ENCODE measurements around the gene KNOP1. TPM values are rescaled to one million over a fixed set of nuclear protein-coding genes. Genes with fewer than 3 reads are reported as not detected.

Gene KNOP1
- total RNA-seq, 1 experiment from 2014 or later: 65.0 TPM

DNA sequence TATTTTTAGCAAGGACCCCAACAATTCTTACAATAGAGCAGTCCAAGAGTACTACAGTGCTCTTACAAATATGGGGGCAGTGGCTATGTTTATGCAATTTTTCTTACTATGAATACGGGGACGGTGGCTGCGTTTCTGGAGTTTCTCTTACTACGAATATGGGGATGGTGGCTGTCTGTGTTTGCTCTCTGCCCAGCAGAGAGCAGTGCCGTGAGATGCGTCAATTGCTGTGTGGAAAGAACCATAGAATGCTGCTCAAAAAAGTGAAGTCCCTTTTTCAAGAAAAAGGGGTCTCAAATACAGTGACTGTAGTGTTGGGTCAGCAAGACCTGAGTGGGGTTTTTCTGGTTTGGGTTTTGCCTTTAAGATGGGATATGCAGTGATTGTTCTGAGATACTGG is 53.9 kb downstream of the KNOP1 start:
- no TSS peak for BruUV-seq (replicated peaks)
- intact Hi-C loops (cut with micrococcal nuclease; ENCODE audit: unreplicated experiment): no loop called here
- POLR2A ChIA-PET (ENCODE audit: low non-redundant PET): no interaction called here

DNA sequence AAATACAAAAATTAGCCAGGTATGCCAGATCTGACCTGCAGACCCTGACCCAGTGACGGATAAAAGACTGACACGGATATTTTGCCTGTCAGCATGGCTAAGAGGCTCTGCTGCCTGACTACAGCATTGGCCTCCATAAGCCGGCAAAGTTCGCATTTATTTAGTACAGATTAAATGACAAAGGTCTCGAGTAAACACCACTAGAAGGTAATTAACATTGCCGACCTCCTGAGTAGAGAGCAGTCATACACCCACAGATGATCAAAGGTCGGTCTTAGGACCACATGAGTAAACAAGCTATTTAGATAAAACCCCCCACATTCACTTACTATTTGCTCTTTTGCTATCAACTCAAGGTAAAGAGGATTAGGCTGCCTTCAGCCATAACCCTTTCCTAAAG is 55.7 kb downstream of the KNOP1 start:
- Histone ChIP-seq H3K27ac (ENCODE audit: low read depth, low read length, poor library complexity, severe bottlenecking) (no peak overlapping the region), H3K36me3 (ENCODE audit: insufficient read depth, low read length, poor library complexity, severe bottlenecking) (no peaks in the 10 kb centered on the region), H3K27me3 (replicated peaks; ENCODE audit: insufficient read depth, low read depth, low read length, poor library complexity) (no peaks in the 10 kb centered on the region), H3K9me3 (ENCODE audit: low read depth, low read length, poor library complexity, severe bottlenecking) (no peaks in the 10 kb centered on the region), H3K4me1 (ENCODE audit: insufficient read depth, low read length, poor library complexity, severe bottlenecking) (no peaks in the 10 kb centered on the region), H3K4me3 (ENCODE audit: low read depth, low read length, poor library complexity, severe bottlenecking) (no peak overlapping the region)
- TF ChIP-seq EZH2 (IDR thresholded peaks at IDR 0.05; ENCODE audit: borderline replicate concordance, low read depth, low read length, poor library complexity, severe bottlenecking): no peak
- TF ChIP-seq, protein P1, sequence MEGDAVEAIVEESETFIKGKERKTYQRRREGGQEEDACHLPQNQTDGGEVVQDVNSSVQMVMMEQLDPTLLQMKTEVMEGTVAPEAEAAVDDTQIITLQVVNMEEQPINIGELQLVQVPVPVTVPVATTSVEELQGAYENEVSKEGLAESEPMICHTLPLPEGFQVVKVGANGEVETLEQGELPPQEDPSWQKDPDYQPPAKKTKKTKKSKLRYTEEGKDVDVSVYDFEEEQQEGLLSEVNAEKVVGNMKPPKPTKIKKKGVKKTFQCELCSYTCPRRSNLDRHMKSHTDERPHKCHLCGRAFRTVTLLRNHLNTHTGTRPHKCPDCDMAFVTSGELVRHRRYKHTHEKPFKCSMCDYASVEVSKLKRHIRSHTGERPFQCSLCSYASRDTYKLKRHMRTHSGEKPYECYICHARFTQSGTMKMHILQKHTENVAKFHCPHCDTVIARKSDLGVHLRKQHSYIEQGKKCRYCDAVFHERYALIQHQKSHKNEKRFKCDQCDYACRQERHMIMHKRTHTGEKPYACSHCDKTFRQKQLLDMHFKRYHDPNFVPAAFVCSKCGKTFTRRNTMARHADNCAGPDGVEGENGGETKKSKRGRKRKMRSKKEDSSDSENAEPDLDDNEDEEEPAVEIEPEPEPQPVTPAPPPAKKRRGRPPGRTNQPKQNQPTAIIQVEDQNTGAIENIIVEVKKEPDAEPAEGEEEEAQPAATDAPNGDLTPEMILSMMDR (conservative IDR thresholded peaks at IDR 0.05; ENCODE audit: low read depth, low read length): no peak
- BruUV-seq (replicated peaks): no TSS peak
- no peak for DNase-seq (ENCODE audit: low spot score)
- POLR2A ChIA-PET (ENCODE audit: low non-redundant PET): no interaction called here
- intact Hi-C loops (cut with micrococcal nuclease; ENCODE audit: unreplicated experiment): no loop called here
- CTCF ChIA-PET: no interaction called here

More for the DNA sequence above, 53.9 kb downstream of the KNOP1 start:
- Histone ChIP-seq H3K27me3 (replicated peaks; ENCODE audit: insufficient read depth, low read depth, low read length, poor library complexity) (no peaks in the 10 kb centered on the region), H3K4me3 (ENCODE audit: low read depth, low read length, poor library complexity, severe bottlenecking) (no peak overlapping the region), H3K27ac (ENCODE audit: low read depth, low read length, poor library complexity, severe bottlenecking) (no peak overlapping the region), H3K36me3 (ENCODE audit: insufficient read depth, low read length, poor library complexity, severe bottlenecking) (no peaks in the 10 kb centered on the region), H3K9me3 (ENCODE audit: low read depth, low read length, poor library complexity, severe bottlenecking) (no peaks in the 10 kb centered on the region), H3K4me1 (ENCODE audit: insufficient read depth, low read length, poor library complexity, severe bottlenecking) (no peaks in the 10 kb centered on the region)
- TF ChIP-seq, protein P1 (conservative IDR thresholded peaks at IDR 0.05; ENCODE audit: low read depth, low read length): no peak
- no peak for TF ChIP-seq EZH2 (IDR thresholded peaks at IDR 0.05; ENCODE audit: borderline replicate concordance, low read depth, low read length, poor library complexity, severe bottlenecking)
- CTCF ChIA-PET: interaction anchor here (0.7 kb wide), 1 partner anchor 85 kb away, joined by 3 read pairs; no protein-coding TSS in a partner anchor
- no peak for DNase-seq (ENCODE audit: low spot score)

DNA sequence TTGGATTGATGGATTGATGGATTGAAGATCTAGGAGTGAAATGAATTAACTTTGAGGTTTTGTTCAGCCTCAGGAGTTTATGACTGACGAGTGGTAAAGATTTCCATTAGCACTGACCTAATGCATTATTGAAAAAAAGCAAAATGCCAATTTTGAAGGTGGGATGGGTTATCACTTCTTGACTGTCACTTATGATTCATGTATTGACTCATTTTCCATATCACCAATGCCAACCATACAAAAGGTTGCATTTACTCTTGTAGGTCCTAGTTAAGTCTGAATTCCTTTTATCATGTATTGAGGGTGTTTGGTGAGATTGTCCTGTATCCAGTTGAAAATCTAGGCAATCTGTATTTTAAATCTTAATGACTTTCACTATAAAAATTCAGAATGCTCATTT is 57.6 kb downstream of the KNOP1 start:
- CTCF ChIA-PET: no interaction called here

More for the DNA sequence above, 57.6 kb downstream of the KNOP1 start:
- BruUV-seq (replicated peaks): no TSS peak
- H3K4me3 ChIP-seq (ENCODE audit: low read depth, low read length, poor library complexity, severe bottlenecking): no peak overlapping the region
- H3K36me3 ChIP-seq (ENCODE audit: insufficient read depth, low read length, poor library complexity, severe bottlenecking): no peaks in the 10 kb centered on the region
- POLR2A ChIA-PET (ENCODE audit: low non-redundant PET): no interaction called here
- no peak for TF ChIP-seq EZH2 (IDR thresholded peaks at IDR 0.05; ENCODE audit: borderline replicate concordance, low read depth, low read length, poor library complexity, severe bottlenecking)
- TF ChIP-seq, protein P1 (conservative IDR thresholded peaks at IDR 0.05; ENCODE audit: low read depth, low read length): no peak
- H3K27ac ChIP-seq (ENCODE audit: low read depth, low read length, poor library complexity, severe bottlenecking): no peak overlapping the region
- no peak for DNase-seq (ENCODE audit: low spot score)
- H3K27me3 ChIP-seq (replicated peaks; ENCODE audit: insufficient read depth, low read depth, low read length, poor library complexity): no peaks in the 10 kb centered on the region
- H3K4me1 ChIP-seq (ENCODE audit: insufficient read depth, low read length, poor library complexity, severe bottlenecking): no peaks in the 10 kb centered on the region
- intact Hi-C loops (cut with micrococcal nuclease; ENCODE audit: unreplicated experiment): no loop called here
- H3K9me3 ChIP-seq (ENCODE audit: low read depth, low read length, poor library complexity, severe bottlenecking): no peaks in the 10 kb centered on the region

All from A673 (cell line).